GM19455 (cell line): ENCODE results near the gene LCE2D.

ENCODE experiments used
- ATAC-seq: cut with Tn5 transposase; IDR thresholded peaks from one replicate; pipeline ENCODE4 v1.9.1; 2021; ENCODE audit not compliant: unreplicated experiment

LCE2D gene

GRCh38 chr1:152697701-152698600, 34.8 kb downstream of the LCE2D start, which contains the start of gene LCE2A:
LCE2A (plus strand) TSS chr1:152698345; CDS start chr1:152698902, 557 bp downstream.
- no peak for ATAC-seq

- no peak for ATAC-seq
Observed at GRCh38 chr1:152699746-152700145, 36.6 kb downstream of the LCE2D start.

- no peak for ATAC-seq
Observed at GRCh38 chr1:152707860-152708259, 44.7 kb downstream of the LCE2D start, which contains the start of gene LCE4A. LCE4A (plus strand) TSS chr1:152708160; CDS start chr1:152709076, 916 bp downstream.
